ENCODE measurements around the gene PRDM2.

DNA sequence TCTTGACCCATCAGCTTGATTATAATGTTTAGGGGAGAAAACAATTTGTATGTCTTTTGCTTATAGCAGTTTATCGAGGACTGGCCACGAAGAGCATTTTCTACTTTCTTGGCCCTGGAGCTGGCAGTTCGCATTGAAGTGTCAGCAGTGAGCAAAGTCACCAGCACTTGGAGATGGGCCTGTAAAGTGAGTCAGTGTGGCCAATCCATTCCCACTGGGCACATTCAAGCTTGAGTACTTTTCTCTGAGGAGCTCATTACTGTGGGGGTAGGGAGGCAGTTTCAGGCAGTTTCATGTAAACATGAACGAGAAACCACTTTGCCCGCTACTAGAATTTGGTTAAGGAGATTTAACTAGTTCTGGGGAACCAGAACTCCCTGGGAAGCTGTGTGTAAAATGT, 164.8 kb downstream of the PRDM2 start:
- TF ChIP-seq ZNF121 (tag by site-specific recombination; IDR thresholded peaks at IDR 0.05) (no peak), SALL2 (tag by site-specific recombination; IDR thresholded peaks at IDR 0.05; ENCODE audit: borderline replicate concordance) (no peak), ZNF544 (tag by site-specific recombination; IDR thresholded peaks at IDR 0.05) (no peak), ZNF449 (tag by site-specific recombination; IDR thresholded peaks at IDR 0.05) (no peak), ZNF350 (tag by site-specific recombination; IDR thresholded peaks at IDR 0.05) (no peak), ATF2 (tag by site-specific recombination; IDR thresholded peaks at IDR 0.05; ENCODE audit: low read depth) (no peak), SP2 (tag by site-specific recombination; IDR thresholded peaks at IDR 0.05) (no peak), MZF1 (tag by site-specific recombination; IDR thresholded peaks at IDR 0.05; ENCODE audit: borderline replicate concordance) (no peak), ZNF146 (tag by site-specific recombination; IDR thresholded peaks at IDR 0.05) (no peak), ZNF18 (tag by site-specific recombination; IDR thresholded peaks at IDR 0.05) (no peak), ZNF704 (tag by site-specific recombination; IDR thresholded peaks at IDR 0.05) (no peak)
- TF ChIP-seq, protein P1, sequence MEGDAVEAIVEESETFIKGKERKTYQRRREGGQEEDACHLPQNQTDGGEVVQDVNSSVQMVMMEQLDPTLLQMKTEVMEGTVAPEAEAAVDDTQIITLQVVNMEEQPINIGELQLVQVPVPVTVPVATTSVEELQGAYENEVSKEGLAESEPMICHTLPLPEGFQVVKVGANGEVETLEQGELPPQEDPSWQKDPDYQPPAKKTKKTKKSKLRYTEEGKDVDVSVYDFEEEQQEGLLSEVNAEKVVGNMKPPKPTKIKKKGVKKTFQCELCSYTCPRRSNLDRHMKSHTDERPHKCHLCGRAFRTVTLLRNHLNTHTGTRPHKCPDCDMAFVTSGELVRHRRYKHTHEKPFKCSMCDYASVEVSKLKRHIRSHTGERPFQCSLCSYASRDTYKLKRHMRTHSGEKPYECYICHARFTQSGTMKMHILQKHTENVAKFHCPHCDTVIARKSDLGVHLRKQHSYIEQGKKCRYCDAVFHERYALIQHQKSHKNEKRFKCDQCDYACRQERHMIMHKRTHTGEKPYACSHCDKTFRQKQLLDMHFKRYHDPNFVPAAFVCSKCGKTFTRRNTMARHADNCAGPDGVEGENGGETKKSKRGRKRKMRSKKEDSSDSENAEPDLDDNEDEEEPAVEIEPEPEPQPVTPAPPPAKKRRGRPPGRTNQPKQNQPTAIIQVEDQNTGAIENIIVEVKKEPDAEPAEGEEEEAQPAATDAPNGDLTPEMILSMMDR (tag by site-specific recombination; IDR thresholded peaks at IDR 0.05), result no peak
- TF ChIP-seq, protein P2, sequence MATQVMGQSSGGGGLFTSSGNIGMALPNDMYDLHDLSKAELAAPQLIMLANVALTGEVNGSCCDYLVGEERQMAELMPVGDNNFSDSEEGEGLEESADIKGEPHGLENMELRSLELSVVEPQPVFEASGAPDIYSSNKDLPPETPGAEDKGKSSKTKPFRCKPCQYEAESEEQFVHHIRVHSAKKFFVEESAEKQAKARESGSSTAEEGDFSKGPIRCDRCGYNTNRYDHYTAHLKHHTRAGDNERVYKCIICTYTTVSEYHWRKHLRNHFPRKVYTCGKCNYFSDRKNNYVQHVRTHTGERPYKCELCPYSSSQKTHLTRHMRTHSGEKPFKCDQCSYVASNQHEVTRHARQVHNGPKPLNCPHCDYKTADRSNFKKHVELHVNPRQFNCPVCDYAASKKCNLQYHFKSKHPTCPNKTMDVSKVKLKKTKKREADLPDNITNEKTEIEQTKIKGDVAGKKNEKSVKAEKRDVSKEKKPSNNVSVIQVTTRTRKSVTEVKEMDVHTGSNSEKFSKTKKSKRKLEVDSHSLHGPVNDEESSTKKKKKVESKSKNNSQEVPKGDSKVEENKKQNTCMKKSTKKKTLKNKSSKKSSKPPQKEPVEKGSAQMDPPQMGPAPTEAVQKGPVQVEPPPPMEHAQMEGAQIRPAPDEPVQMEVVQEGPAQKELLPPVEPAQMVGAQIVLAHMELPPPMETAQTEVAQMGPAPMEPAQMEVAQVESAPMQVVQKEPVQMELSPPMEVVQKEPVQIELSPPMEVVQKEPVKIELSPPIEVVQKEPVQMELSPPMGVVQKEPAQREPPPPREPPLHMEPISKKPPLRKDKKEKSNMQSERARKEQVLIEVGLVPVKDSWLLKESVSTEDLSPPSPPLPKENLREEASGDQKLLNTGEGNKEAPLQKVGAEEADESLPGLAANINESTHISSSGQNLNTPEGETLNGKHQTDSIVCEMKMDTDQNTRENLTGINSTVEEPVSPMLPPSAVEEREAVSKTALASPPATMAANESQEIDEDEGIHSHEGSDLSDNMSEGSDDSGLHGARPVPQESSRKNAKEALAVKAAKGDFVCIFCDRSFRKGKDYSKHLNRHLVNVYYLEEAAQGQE (tag by site-specific recombination; IDR thresholded peaks at IDR 0.05), result no peak
- TF ChIP-seq, protein P3, sequence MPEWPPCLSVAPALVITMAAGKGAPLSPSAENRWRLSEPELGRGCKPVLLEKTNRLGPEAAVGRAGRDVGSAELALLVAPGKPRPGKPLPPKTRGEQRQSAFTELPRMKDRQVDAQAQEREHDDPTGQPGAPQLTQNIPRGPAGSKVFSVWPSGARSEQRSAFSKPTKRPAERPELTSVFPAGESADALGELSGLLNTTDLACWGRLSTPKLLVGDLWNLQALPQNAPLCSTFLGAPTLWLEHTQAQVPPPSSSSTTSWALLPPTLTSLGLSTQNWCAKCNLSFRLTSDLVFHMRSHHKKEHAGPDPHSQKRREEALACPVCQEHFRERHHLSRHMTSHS (tag by site-specific recombination; IDR thresholded peaks at IDR 0.05), result no peak

Data from HEK293 (cell line).